CMK (cell line): ENCODE results near the gene RPS6KA2.

Source experiments
- DNase-seq: peaks from one replicate; pipeline ENCODE4 v3.0.0-alpha.2; 2010; ENCODE audit warnings: low read depth

Gene RPS6KA2

DNA sequence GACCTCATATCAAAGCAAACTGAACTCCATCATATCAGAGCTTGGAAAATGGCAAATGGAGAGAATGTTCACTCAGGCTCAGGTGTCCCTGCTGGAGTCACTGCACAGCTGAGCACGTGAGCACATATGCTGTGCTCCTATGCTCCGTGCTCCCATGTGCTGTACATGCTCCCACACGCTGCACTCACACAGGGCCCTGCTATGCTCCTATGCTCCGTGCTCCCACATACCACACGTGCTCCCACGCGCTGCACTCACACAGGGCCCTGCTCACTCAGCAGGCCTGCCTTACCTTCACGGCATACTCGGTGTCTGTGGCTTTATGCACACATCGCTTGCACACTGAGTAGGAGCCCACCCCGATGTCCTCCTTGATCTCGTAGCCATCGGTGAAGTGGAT, 178.6 kb downstream of the RPS6KA2 start:
- no peak for DNase-seq

- no peak for DNase-seq
Measured at GRCh38 chr6:166446567-166447065, 180.4 kb downstream of the RPS6KA2 start.

GRCh38 chr6:166446146-166446545, 180.9 kb downstream of the RPS6KA2 start:
- no peak for DNase-seq

- DNase-seq: no peak
Measured at GRCh38 chr6:166444446-166444845, 182.6 kb downstream of the RPS6KA2 start.

GRCh38 chr6:166443166-166443565, 183.9 kb downstream of the RPS6KA2 start:
- no peak for DNase-seq

- no peak for DNase-seq
Measured at GRCh38 chr6:166442131-166442685, 184.8 kb downstream of the RPS6KA2 start.

DNA sequence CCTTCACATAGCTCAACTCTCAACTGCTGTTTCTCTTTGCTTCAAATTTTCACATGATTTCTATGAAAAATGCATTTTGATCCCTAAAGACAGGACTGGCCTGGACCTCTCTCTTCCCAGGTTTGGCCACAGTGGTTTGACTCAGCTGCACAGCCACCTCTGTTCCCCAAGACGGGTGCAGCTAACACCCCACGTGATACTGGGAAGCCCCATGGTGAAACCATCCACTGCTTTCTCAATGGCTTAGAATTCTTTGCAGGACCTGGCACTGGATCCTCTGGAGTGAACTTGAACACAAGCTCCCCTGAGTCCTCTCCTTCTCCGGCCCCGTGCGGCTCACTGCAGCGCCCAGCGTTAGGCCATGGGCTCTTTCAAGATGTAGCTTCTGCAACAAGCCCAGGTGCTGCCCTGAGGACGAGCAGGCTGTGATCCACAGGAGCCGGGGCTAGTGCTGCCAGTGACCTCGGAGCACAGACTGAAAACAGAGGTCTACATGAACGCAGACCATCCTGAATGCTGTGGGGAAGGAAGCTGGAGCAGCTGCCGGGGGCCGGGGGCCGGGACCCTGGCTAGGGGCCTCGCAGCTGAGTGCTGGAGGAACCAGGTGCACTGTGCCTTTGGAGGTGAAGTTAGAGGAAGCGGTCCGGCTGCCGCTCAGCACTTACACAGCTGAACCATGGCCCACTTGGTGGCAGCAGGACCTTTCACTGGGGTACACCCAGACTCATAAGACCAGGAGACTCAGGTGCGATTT, 185.5 kb downstream of the RPS6KA2 start:
- DNase-seq: no peak

GRCh38 chr6:166440729-166441128, 186.3 kb downstream of the RPS6KA2 start:
- DNase-seq: no peak

GRCh38 chr6:166440106-166440505, 186.9 kb downstream of the RPS6KA2 start:
- DNase-seq: no peak

DNA sequence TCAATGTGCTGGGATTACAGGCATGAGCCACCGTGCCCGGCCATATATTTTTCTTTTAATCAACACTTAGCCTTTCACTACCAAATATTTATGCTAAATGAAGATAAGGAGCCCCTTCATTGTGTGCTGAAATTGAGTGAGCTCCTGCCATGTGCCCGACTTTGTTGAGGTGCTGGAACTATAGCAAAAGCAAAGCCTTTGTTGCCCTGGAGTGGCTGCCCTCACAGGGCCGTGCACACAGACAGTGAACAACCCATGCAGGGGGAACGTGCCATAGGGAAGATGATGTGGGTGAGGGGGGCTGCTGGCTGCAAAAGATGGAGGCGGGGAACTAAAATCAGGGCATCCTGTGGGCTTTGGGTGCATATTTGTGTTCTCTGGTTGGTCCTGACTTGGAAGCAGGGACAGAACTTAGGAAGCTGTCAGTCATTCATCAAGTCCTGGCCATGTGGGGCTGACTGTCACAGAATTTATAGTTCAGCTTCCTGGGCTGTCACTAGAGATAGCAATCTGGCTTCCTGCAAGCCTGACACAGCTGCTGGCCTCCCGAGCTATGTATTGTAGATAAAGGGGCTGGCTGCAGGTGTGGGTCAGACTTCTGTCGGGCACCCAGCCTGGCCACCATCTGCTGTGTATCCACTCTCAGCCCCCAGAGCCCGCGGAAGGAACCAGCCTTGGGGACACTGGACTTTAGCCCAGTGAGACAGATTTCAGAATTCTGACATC, 187.5 kb downstream of the RPS6KA2 start:
- no peak for DNase-seq

DNA sequence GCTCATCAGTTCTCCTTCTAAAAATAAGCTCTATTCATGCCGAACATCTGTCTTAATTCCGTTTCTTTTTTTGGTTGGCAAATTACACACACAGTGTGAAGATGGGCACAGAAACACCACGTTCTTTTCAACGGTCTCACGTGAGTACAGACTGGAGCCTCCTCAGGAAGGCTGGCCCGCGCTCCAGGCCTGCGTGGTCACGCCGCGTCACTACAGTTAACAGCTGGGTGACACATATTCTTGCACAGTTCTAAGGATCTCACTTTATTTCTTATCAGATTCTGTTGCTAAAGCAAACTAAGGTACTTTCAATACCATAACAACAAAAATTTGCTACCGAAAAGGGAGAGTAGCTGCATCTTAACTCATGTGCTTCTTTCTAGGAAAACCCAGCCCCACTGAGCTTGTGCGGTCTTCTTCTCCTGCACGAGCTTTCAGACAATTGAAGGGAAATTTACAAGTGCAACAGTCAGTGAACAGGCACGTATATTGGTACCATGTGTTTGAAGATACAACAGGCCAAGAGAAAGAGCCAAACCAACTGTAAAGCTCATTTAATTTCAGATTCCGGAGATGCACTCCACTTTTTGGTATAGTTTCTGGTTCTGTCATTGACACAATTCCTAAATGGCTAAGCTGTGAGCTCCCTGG, 188.7 kb downstream of the RPS6KA2 start:
- no peak for DNase-seq

GRCh38 chr6:166437661-166438060, 189.4 kb downstream of the RPS6KA2 start:
- DNase-seq: no peak

GRCh38 chr6:166436195-166437139, 190.6 kb downstream of the RPS6KA2 start:
- no peak for DNase-seq

GRCh38 chr6:166435574-166435973, 191.5 kb downstream of the RPS6KA2 start:
- no peak for DNase-seq

GRCh38 chr6:166434336-166434735, 192.7 kb downstream of the RPS6KA2 start:
- no peak for DNase-seq

DNA sequence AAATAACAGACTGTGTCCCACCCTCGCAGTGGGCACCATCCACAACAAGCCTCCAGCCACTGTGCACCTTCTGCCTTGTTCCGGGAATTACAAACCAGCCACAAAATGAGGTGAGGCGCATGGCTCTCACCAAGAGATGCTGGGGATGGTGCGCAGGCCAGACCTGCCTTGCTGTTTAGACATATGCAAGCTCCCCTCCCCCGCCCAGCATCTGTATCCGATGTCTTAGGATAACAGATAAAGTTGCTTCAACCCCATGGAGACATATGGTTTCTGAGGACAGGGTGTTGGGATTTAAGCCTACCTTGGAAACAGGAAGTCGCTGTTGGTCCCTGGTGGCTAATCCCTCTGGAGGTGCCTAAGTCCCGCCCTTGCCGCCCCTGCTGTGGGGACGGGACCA, 194.0 kb downstream of the RPS6KA2 start:
- no peak for DNase-seq

DNA sequence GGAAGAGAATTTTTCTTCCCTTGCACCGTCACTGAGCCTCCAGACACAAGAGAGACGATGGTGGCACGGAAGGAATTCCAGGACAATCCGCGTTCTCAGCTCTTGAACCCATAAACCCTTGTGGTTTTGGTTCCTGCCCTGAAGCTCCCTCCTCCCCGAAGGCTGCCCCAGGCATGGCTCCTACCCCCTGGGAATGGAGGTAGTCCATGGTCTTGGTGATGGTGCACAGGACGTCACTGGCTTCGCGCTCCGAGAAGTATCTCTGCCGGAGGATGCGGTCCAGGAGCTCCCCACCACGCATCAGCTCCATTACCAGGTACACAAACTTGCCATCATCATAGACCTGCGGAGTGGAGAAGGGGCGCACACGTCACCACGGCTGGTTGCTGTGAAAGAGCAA, 196.8 kb downstream of the RPS6KA2 start:
- no peak for DNase-seq

DNA sequence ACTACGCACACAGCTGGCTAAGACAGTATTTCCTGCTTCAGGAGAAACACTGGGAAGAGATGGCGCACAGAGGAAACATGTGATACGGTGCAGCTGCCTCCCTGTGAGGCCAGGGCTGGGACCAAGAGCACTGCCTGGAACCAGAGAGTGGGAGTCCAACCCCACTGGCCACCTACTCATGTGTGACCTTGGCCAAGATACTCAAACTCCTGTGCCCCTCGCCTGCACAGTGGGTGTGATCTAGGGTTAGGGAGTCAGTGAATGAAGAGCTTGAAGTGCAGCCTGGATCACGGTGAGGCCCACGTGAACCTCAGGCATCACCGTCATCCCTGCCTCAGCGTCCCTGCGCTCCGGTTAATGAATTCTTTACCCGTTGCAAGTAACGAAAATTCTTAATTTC, 202.6 kb downstream of the RPS6KA2 start:
- no peak for DNase-seq

GRCh38 chr6:166423781-166424180, 203.3 kb downstream of the RPS6KA2 start:
- DNase-seq: no peak

- no peak for DNase-seq
Measured at GRCh38 chr6:166423051-166423745, 203.9 kb downstream of the RPS6KA2 start.
